ENCODE data around the gene SDK1. TPM values are rescaled to one million over a fixed set of nuclear protein-coding genes. Genes with fewer than 3 reads are reported as not detected.

The SDK1 gene
- total RNA-seq, 1 donor from 2014 or later, result 225 TPM

DNA sequence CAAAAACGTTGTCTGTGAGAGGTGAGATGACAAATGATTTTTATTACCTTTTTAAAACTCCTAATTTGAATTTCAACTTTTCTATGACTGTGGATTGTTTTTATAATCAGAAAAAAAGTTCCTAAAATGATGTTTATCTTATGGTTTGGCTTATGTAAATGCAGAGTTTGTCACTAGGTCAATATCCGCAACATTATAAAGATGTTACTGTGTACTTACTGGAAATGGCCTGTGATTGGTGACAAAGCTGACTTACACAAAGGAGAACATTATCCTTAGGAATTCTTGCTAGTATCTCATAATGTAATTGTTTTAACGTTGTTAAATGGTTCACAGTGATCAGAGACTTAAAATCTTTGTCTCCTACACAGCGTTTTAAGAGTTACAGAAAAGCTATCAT lies 79.0 kb downstream of the SDK1 start:
- TF ChIP-seq, protein P1, sequence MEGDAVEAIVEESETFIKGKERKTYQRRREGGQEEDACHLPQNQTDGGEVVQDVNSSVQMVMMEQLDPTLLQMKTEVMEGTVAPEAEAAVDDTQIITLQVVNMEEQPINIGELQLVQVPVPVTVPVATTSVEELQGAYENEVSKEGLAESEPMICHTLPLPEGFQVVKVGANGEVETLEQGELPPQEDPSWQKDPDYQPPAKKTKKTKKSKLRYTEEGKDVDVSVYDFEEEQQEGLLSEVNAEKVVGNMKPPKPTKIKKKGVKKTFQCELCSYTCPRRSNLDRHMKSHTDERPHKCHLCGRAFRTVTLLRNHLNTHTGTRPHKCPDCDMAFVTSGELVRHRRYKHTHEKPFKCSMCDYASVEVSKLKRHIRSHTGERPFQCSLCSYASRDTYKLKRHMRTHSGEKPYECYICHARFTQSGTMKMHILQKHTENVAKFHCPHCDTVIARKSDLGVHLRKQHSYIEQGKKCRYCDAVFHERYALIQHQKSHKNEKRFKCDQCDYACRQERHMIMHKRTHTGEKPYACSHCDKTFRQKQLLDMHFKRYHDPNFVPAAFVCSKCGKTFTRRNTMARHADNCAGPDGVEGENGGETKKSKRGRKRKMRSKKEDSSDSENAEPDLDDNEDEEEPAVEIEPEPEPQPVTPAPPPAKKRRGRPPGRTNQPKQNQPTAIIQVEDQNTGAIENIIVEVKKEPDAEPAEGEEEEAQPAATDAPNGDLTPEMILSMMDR (IDR thresholded peaks at IDR 0.05; ENCODE audit: partially characterized antibody, unreplicated experiment), result no peak
- peaks cover 2% of the 10 kb centered on the region for H3K9me3 Mint-ChIP-seq (ENCODE audit: unreplicated experiment)
- no peak for DNase-seq
- no peaks in the 10 kb centered on the region for H3K27me3 Mint-ChIP-seq (ENCODE audit: unreplicated experiment)
- no peak overlapping the region for H3K4me3 Mint-ChIP-seq (ENCODE audit: unreplicated experiment)
- H3K36me3 Mint-ChIP-seq (ENCODE audit: unreplicated experiment), result no peaks in the 10 kb centered on the region
- H3K27ac Mint-ChIP-seq (ENCODE audit: unreplicated experiment), result no peak overlapping the region
- H3K4me1 Mint-ChIP-seq (ENCODE audit: low read depth, unreplicated experiment), result peaks cover 31% of the 10 kb centered on the region

DNA sequence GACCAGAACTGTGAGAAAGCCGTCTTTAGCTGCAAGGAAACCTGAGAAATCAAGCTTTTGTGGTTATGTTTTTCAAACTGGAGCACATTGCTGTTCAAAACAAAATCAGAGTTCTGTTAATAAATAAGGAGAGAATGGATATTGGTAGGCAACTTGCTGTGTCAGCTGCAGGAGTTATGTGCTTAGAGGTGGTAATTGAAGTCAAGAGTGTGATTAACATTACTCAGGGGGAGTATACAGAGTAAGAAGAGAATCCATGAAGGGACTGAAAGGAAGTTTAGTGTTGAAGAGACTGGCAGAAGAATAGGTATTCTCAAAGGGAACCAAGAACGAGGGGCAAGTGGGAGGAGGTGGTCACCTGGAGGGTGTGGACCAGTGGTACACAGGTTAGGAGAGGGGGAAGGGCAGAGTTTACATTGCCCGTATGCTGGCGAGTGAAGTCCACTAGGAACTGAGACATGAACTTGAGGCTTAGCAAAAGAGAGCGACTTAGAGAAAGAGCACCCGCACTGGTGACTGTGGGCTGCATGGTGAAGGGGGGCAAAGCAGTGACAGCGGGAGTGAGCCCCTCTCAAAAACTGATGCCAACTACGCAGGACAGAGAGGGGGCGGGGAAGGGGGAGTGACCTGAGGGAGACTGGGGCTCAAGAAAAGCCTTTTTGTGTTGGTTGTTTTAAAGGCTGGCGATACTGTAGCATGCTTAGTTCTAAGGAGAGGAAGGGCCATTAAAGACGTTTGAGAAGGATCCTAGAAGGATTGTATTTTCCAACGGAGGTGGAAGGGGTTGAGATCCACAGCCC lies 80.0 kb downstream of the SDK1 start:
- peak overlapping the region; percentile 24 for H3K27ac Mint-ChIP-seq (ENCODE audit: unreplicated experiment)
- peaks cover 2% of the 10 kb centered on the region for H3K9me3 Mint-ChIP-seq (ENCODE audit: unreplicated experiment)
- peaks cover 32% of the 10 kb centered on the region for H3K4me1 Mint-ChIP-seq (ENCODE audit: low read depth, unreplicated experiment)
- H3K36me3 Mint-ChIP-seq (ENCODE audit: unreplicated experiment), result no peaks in the 10 kb centered on the region
- H3K27me3 Mint-ChIP-seq (ENCODE audit: unreplicated experiment), result no peaks in the 10 kb centered on the region
- H3K4me3 Mint-ChIP-seq (ENCODE audit: unreplicated experiment), result no peak overlapping the region
- TF ChIP-seq, protein P1 (IDR thresholded peaks at IDR 0.05; ENCODE audit: partially characterized antibody, unreplicated experiment), result no peak
- no peak for DNase-seq

DNA sequence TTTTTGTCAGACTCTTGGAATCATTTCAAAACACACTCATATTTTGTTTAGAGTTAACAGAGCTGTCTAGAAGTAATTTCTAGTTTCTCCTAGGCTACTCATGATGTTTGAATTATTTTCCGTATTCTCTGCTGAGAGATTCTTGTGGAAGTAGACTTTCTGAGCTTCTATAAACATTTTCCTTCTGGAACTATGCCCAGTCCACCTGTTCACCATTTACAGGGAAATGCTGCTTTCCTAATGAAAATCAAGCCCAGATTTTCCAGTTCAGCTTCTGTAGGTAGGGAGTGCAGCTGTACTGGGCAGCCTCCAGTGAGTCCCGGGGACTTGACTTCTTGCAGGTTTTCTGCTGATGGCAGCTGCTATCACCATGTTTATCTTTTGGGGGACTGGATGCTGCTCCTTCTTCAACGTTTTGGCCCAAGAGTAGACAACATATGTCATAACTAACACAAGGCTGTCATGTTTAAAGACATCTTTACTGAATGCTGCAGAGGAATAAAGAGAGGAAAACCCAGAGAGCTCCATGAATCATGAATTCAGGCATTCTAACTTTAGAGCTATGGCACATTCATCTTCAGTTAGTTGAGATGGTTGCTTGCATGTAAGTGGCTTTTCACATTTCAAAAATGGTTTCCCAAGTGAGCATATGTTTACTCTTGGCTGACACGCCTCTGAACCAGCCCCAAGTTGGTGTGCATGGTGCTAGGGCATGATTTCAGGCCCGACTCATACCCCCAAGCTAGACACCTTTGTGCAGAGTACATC lies 85.6 kb downstream of the SDK1 start:
- no peaks in the 10 kb centered on the region for H3K27me3 Mint-ChIP-seq (ENCODE audit: unreplicated experiment)
- H3K4me3 Mint-ChIP-seq (ENCODE audit: unreplicated experiment), result no peak overlapping the region

DNA sequence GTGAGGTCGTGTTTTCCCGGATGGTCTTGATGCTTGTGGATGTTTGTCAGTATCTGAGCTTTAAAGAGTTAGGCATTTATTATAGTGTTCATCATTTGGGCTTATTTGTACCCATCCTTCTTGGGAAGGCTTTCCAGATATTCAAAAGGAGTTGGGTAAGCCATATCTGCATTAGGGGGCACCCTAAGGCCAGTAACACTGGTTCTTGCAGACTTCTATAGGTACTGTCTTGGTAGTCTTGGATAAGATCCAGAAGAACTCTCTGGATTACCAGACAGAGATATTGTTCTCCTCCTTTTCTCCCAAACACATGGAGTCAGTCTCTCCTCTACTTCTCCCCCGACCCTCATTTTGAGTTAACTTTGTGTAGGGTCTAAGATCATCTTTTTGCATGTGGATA lies 92.8 kb downstream of the SDK1 start:
- no peak for DNase-seq
- Mint-ChIP-seq H3K4me1 (ENCODE audit: low read depth, unreplicated experiment) (peaks cover 17% of the 10 kb centered on the region), H3K4me3 (ENCODE audit: unreplicated experiment) (no peak overlapping the region), H3K9me3 (ENCODE audit: unreplicated experiment) (peaks cover 7% of the 10 kb centered on the region), H3K27ac (ENCODE audit: unreplicated experiment) (no peak overlapping the region), H3K27me3 (ENCODE audit: unreplicated experiment) (no peaks in the 10 kb centered on the region), H3K36me3 (ENCODE audit: unreplicated experiment) (peaks cover 14% of the 10 kb centered on the region)
- TF ChIP-seq, protein P1 (IDR thresholded peaks at IDR 0.05; ENCODE audit: partially characterized antibody, unreplicated experiment), result no peak

More for the DNA sequence above, 85.6 kb downstream of the SDK1 start:
- Mint-ChIP-seq H3K36me3 (ENCODE audit: unreplicated experiment) (no peaks in the 10 kb centered on the region), H3K9me3 (ENCODE audit: unreplicated experiment) (peaks cover 3% of the 10 kb centered on the region), H3K27ac (ENCODE audit: unreplicated experiment) (no peak overlapping the region), H3K4me1 (ENCODE audit: low read depth, unreplicated experiment) (peaks cover 9% of the 10 kb centered on the region)
- DNase-seq, result no peak
- TF ChIP-seq, protein P1 (IDR thresholded peaks at IDR 0.05; ENCODE audit: partially characterized antibody, unreplicated experiment), result no peak

DNA sequence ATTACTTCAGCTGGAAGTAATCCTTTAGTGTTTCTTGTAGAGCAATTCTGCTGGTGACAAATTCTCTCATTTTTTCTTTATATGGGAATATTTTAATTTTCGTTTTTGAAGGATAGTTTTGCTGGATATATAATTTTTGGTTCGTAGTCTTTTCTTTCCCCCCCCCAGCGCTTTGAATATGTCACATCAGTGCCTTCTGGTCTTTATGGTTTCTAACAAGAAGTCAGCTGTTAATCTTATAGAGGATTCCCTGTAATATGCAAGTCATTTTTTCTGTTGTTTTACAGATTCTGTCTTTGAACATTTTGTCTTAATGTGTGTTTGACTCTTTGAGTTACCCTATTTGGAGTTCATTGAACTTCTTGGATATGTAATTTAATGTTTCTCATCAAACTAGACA lies 96.3 kb downstream of the SDK1 start:
- H3K27me3 Mint-ChIP-seq (ENCODE audit: unreplicated experiment), result no peaks in the 10 kb centered on the region
- no peak for DNase-seq
- H3K9me3 Mint-ChIP-seq (ENCODE audit: unreplicated experiment), result peaks cover 5% of the 10 kb centered on the region
- no peak overlapping the region for H3K4me3 Mint-ChIP-seq (ENCODE audit: unreplicated experiment)
- H3K36me3 Mint-ChIP-seq (ENCODE audit: unreplicated experiment), result peaks cover 17% of the 10 kb centered on the region
- peaks cover 23% of the 10 kb centered on the region for H3K4me1 Mint-ChIP-seq (ENCODE audit: low read depth, unreplicated experiment)
- TF ChIP-seq, protein P1 (IDR thresholded peaks at IDR 0.05; ENCODE audit: partially characterized antibody, unreplicated experiment), result no peak
- no peak overlapping the region for H3K27ac Mint-ChIP-seq (ENCODE audit: unreplicated experiment)
